Measurements from ENCODE around the gene HDDC2.

DNA sequence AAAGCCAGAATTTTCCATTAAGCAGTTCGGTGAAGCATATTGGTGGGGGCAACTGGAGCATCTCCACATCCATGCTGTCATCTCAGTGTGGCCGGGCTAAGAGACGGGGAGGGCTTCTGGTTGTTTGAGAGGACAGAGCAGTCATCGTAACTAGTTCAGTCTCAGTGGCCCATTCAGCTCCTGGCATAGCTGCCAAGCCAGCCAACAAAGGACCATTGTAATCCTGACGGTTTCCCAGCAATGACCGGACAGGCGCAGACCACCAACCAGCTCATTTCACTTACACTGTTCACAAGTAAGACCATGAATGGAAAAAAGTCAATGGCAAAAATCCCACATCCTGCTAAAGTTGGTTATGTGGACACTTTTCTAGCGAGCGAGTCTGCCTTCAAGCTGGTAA lies 14.9 kb upstream of the HDDC2 start:
- TF ChIP-seq EZH2 (IDR thresholded peaks at IDR 0.05; ENCODE audit: insufficient read depth, poor library complexity, severe bottlenecking): no peak
- TF ChIP-seq EZH2phosphoT487 (IDR thresholded peaks at IDR 0.05; ENCODE audit: insufficient read depth, low read depth): no peak

All from GM23248 (cell line).